ENCODE results near the gene EIF3L. TPM values are rescaled to one million over a fixed set of nuclear protein-coding genes. Genes with fewer than 3 reads are reported as not detected.

EIF3L gene
- total and polyA plus RNA-seq, 2 experiments from 2014 or later = 206 to 346 TPM

GRCh38 chr22:37820350-37820749, 28.9 kb upstream of the EIF3L start:
- in situ Hi-C loops (cut with MboI) = no loop called here
- H3F3A ChIP-seq (ENCODE audit: insufficient read depth) = no peaks in the 10 kb centered on the region
- no peak overlapping the region for H3K4me3 ChIP-seq
- no peaks in the 10 kb centered on the region for H3K9me3 ChIP-seq (ENCODE audit: low read depth)
- 0 out of 2 replicates have a peak, but pooled peaks cover 3% of the 10 kb centered on the region for H3K4me1 ChIP-seq (ENCODE audit: insufficient read depth)
- no peaks in the 10 kb centered on the region for H3K27me3 ChIP-seq (replicated peaks; ENCODE audit: insufficient read depth)
- no peak overlapping the region for H3K9ac ChIP-seq
- no peak overlapping the region for H2AFZ ChIP-seq
- no peak overlapping the region for H3K27ac ChIP-seq
- no peaks in the 10 kb centered on the region for H4K20me1 ChIP-seq (ENCODE audit: insufficient read depth)
- TF ChIP-seq EZH2phosphoT487 (IDR thresholded peaks at IDR 0.05; ENCODE audit: insufficient read depth, low read depth) (no peak), EZH2 (IDR thresholded peaks at IDR 0.05; ENCODE audit: insufficient read depth, poor library complexity, severe bottlenecking) (no peak)
- WGBS, 2 experiments (ENCODE audit: low coverage in 1 of 2, low lambda C conversion rate in 2 of 2, missing lambda C conversion rate in 2 of 2) = 86 to 95% methylated on average over 2 to 5 of the region's 5 CpGs
- no peak overlapping the region for H3K4me2 ChIP-seq (ENCODE audit: unreplicated experiment)
- no peaks in the 10 kb centered on the region for H3K9me2 ChIP-seq (ENCODE audit: insufficient read depth)
- H3K79me2 ChIP-seq (ENCODE audit: insufficient read depth) = no peaks in the 10 kb centered on the region
- DNase-seq = no peak
- H3K36me3 ChIP-seq (ENCODE audit: low read depth) = no peaks in the 10 kb centered on the region

GRCh38 chr22:37822079-37822833, 27.0 kb upstream of the EIF3L start:
- H4K20me1 ChIP-seq (ENCODE audit: insufficient read depth) = no peaks in the 10 kb centered on the region
- 0 out of 2 replicates have a peak, but pooled peaks cover 3% of the 10 kb centered on the region for H3K4me1 ChIP-seq (ENCODE audit: insufficient read depth)
- no peaks in the 10 kb centered on the region for H3K36me3 ChIP-seq (ENCODE audit: low read depth)
- no peaks in the 10 kb centered on the region for H3K79me2 ChIP-seq (ENCODE audit: insufficient read depth)
- no peaks in the 10 kb centered on the region for H3K9me2 ChIP-seq (ENCODE audit: insufficient read depth)
- no peaks in the 10 kb centered on the region for H3K27me3 ChIP-seq (replicated peaks; ENCODE audit: insufficient read depth)
- no peak overlapping the region for H2AFZ ChIP-seq
- peak; percentile 8 for DNase-seq
- 28 to 33% methylated on average over 8 of the region's 8 CpGs for WGBS, 2 experiments (ENCODE audit: low coverage in 1 of 2, low lambda C conversion rate in 2 of 2, missing lambda C conversion rate in 2 of 2)
- no peak overlapping the region for H3K9ac ChIP-seq
- no peak overlapping the region for H3K4me3 ChIP-seq
- no peak overlapping the region for H3K27ac ChIP-seq
- no peaks in the 10 kb centered on the region for H3K9me3 ChIP-seq (ENCODE audit: low read depth)
- H3F3A ChIP-seq (ENCODE audit: insufficient read depth) = no peaks in the 10 kb centered on the region
- in situ Hi-C loops (cut with MboI) = no loop called here
- no peak overlapping the region for H3K4me2 ChIP-seq (ENCODE audit: unreplicated experiment)
- no peak for TF ChIP-seq EZH2phosphoT487 (IDR thresholded peaks at IDR 0.05; ENCODE audit: insufficient read depth, low read depth)
- TF ChIP-seq EZH2 (IDR thresholded peaks at IDR 0.05; ENCODE audit: insufficient read depth, poor library complexity, severe bottlenecking) = no peak

GRCh38 chr22:37823134-37823985, 25.9 kb upstream of the EIF3L start, which contains the start of gene GALR3:
TSS of gene GALR3 (plus strand) at chr22:37823382. CDS start at chr22:37823407, 25 bp downstream.
- DNase-seq = no peak
- Histone ChIP-seq H3K4me3 (0 out of 2 replicates have a peak within 1 kb of the TSS, but pooled peaks have one; percentile 42), H2AFZ (no peak within 1 kb of the TSS), H3K9me3 (ENCODE audit: low read depth) (no peaks in the 10 kb centered on the region), H3K4me2 (ENCODE audit: unreplicated experiment) (no peak within 1 kb of the TSS), H3K4me1 (ENCODE audit: insufficient read depth) (no peaks in the 10 kb centered on the region), H3K27me3 (replicated peaks; ENCODE audit: insufficient read depth) (no peaks in the 10 kb centered on the region), H3K79me2 (ENCODE audit: insufficient read depth) (no peaks in the 10 kb centered on the region), H3K9ac (no peak within 1 kb of the TSS), H3K27ac (no peak within 1 kb of the TSS), H3F3A (ENCODE audit: insufficient read depth) (no peaks in the 10 kb centered on the region), H3K9me2 (ENCODE audit: insufficient read depth) (no peaks in the 10 kb centered on the region), H3K36me3 (ENCODE audit: low read depth) (no peaks in the 10 kb centered on the region), H4K20me1 (ENCODE audit: insufficient read depth) (no peaks in the 10 kb centered on the region)
- in situ Hi-C loops (cut with MboI) = no loop called here
- WGBS, 2 experiments (ENCODE audit: low coverage in 1 of 2, low lambda C conversion rate in 2 of 2, missing lambda C conversion rate in 2 of 2) = 63 to 71% methylated on average over 18 to 21 of the region's 21 CpGs
- TF ChIP-seq EZH2 (IDR thresholded peaks at IDR 0.05; ENCODE audit: insufficient read depth, poor library complexity, severe bottlenecking) = no peak

Measured in GM23248 (cell line).